Measurements from ENCODE around the gene MDM2.

DNA sequence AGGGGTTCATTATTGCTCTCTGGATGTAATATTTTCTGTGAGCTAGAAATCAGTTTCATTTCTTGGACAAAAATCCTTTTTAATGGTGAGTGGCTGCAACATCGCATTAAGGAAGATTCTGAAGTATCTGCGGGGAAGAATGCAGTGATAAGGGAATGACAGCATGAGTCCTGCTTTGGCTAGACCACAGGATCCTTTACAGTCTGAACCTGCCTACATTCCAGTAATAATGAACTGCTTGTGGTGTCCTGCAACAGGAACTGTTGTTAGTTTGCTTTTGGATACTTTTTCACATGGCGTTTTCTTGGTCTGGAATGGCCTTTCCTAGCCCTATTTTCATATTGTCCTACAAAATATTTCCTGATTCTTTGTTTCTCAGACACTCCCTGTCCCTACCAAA lies 15.7 kb downstream of the MDM2 start:
- TF ChIP-seq TAF1 (IDR thresholded peaks at IDR 0.05; ENCODE audit: borderline replicate concordance, low read depth, low read length) (no peak), RCOR1 (IDR thresholded peaks at IDR 0.05; ENCODE audit: low read length) (no peak), RXRA (IDR thresholded peaks at IDR 0.05; ENCODE audit: borderline replicate concordance, low read depth) (no peak), POLR2AphosphoS5 (IDR thresholded peaks at IDR 0.05; ENCODE audit: low read depth, low read length) (no peak), PBX3 (IDR thresholded peaks at IDR 0.05) (no peak)
- TF ChIP-seq, protein P1, sequence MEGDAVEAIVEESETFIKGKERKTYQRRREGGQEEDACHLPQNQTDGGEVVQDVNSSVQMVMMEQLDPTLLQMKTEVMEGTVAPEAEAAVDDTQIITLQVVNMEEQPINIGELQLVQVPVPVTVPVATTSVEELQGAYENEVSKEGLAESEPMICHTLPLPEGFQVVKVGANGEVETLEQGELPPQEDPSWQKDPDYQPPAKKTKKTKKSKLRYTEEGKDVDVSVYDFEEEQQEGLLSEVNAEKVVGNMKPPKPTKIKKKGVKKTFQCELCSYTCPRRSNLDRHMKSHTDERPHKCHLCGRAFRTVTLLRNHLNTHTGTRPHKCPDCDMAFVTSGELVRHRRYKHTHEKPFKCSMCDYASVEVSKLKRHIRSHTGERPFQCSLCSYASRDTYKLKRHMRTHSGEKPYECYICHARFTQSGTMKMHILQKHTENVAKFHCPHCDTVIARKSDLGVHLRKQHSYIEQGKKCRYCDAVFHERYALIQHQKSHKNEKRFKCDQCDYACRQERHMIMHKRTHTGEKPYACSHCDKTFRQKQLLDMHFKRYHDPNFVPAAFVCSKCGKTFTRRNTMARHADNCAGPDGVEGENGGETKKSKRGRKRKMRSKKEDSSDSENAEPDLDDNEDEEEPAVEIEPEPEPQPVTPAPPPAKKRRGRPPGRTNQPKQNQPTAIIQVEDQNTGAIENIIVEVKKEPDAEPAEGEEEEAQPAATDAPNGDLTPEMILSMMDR (IDR thresholded peaks at IDR 0.05), result no peak

Measured in SK-N-SH (cell line).